Esophagus squamous epithelium (tissue), 4 donors: ENCODE data around the gene DBP.

Experiments
- POLR2A ChIP-seq, 4 donors: fragments of 450-650 bp; IDR thresholded peaks; one replicate each; pipeline ENCODE4 v1.6.1; 2017; ENCODE audit warnings: antibody characterized with exemption in 4 of 4, mild to moderate bottlenecking in 4 of 4, moderate library complexity in 3 of 4
- TF ChIP-seq, protein P1 (sequence below), 6 experiments: fragments of 450-650 bp in 4 of 6; fragments of 200-600 bp in 2 of 6; sonication (generic) in 2 of 6; IDR thresholded peaks; one replicate each; pipeline ENCODE4 v1.5.1; 2016 to 2019; ENCODE audit warnings: antibody characterized with exemption in 6 of 6, mild to moderate bottlenecking in 4 of 6, moderate library complexity in 4 of 6

DNA sequence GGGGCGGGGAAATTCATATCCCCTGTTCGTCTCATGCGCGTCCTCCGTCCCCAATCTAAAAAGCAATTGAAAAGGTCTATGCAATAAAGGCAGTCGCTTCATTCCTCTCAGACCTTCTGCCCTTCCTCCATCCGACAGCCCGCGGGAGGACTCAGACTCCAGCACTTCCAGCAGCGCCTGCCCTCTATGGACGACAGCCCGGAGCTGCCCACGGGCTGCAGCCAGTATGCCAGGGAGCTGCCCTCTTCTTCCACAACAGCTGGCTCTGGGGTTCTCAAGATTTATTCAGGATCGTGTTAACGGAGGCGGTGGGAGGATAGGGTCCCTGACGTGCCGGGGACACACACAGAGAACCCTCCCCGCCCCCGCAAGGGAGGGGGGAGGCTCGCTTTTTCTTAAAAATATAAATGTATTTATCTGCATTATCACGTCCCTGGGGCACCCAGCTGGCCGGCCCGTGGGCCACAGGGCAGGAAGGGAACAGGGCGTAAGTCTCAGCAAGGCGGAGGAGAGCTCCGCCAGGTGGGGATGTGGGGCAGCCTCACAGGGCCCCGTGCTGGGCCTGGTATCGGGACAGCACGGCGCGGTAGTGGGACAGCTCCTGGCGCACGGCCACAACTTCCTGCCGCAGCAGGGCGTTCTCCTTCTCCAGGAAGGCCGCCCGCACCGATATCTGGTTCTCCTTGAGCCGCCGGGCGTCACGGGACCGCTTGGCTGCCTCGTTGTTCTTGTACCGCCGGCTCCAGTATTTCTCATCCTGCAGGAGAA is 6.7 kb downstream of the DBP start:
- TF ChIP-seq, protein P1, sequence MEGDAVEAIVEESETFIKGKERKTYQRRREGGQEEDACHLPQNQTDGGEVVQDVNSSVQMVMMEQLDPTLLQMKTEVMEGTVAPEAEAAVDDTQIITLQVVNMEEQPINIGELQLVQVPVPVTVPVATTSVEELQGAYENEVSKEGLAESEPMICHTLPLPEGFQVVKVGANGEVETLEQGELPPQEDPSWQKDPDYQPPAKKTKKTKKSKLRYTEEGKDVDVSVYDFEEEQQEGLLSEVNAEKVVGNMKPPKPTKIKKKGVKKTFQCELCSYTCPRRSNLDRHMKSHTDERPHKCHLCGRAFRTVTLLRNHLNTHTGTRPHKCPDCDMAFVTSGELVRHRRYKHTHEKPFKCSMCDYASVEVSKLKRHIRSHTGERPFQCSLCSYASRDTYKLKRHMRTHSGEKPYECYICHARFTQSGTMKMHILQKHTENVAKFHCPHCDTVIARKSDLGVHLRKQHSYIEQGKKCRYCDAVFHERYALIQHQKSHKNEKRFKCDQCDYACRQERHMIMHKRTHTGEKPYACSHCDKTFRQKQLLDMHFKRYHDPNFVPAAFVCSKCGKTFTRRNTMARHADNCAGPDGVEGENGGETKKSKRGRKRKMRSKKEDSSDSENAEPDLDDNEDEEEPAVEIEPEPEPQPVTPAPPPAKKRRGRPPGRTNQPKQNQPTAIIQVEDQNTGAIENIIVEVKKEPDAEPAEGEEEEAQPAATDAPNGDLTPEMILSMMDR (IDR thresholded peaks at IDR 0.05) = no peak
- TF ChIP-seq POLR2A (IDR thresholded peaks at IDR 0.05) = no peak
